HEK293 (cell line): ENCODE measurements around the gene VPS18.
A peak's percentile ranks its signal among the peaks of the same experiment; 100 is the strongest.

Experiments
- CTCF ChIA-PET: fragments of 350-600 bp; formaldehyde crosslinking; extraction: SDS; loops from one replicate; lab custom pipeline; 2021; ENCODE audit warnings: antibody characterized with exemption; lab: Yijun Ruan, JAX
- POLR2A ChIA-PET: fragments of 300-600 bp; formaldehyde crosslinking; extraction: SDS; loops from one replicate; lab custom pipeline; 2020; ENCODE audit warnings: antibody characterized with exemption, inconsistent platforms; lab: Yijun Ruan, JAX
- H3K27ac ChIP-seq: fragments of 200-500 bp; sonication (Bioruptor generic); 2 replicates; pipeline ENCODE4 v1.5.1; 2014; ENCODE audit warnings: low read depth, low read length, control low read depth, inconsistent platforms; ENCODE audit errors: extremely low read depth
- H3K36me3 ChIP-seq, 2 experiments: fragments of 200-500 bp in 1 of 2; sonication (Bioruptor generic) in 1 of 2; 1 replicate in 1 of 2; 2 replicates in 1 of 2; pipeline ENCODE4 v1.5.1; 2014 to 2017; ENCODE audit warnings: inconsistent platforms in 2 of 2, low read length in 2 of 2; ENCODE audit not compliant: control insufficient read depth in 2 of 2, insufficient read depth in 1 of 2
- H3K4me1 ChIP-seq: fragments of 200-500 bp; sonication (Bioruptor generic); 2 replicates; pipeline ENCODE4 v1.5.1; 2014; ENCODE audit warnings: mild to moderate bottlenecking, low read length, inconsistent platforms; ENCODE audit not compliant: control insufficient read depth, insufficient read depth
- H3K4me3 ChIP-seq: 2 replicates; pipeline ENCODE4 v1.5.1; 2011; ENCODE audit warnings: low read depth, mild to moderate bottlenecking, control low read depth, low read length, moderate library complexity
- H3K9me3 ChIP-seq: fragments of 200-500 bp; sonication (Bioruptor generic); 2 replicates; pipeline ENCODE4 v1.5.1; 2014; ENCODE audit warnings: low read depth, low read length, inconsistent platforms; ENCODE audit not compliant: control insufficient read depth, insufficient read depth
- ATF2 ChIP-seq: fragments of 450-650 bp; formaldehyde crosslinking; IDR thresholded peaks from 2 replicates; pipeline ENCODE4 v1.5.1; 2016; ENCODE audit warnings: missing biosample characterization, missing genetic modification characterization, low read depth
- BCL6B ChIP-seq: fragments of 450-650 bp; formaldehyde crosslinking; IDR thresholded peaks from 2 replicates; pipeline ENCODE4 v1.5.1; 2017; ENCODE audit warnings: missing biosample characterization, missing genetic modification characterization
- GLIS2 ChIP-seq: fragments of 450-650 bp; formaldehyde crosslinking; IDR thresholded peaks from 2 replicates; pipeline ENCODE4 v1.5.1; 2016; ENCODE audit warnings: missing biosample characterization, missing genetic modification characterization
- HOXA7 ChIP-seq: sonication (generic); formaldehyde crosslinking; IDR thresholded peaks from 2 replicates; pipeline ENCODE4 v1.8.1; 2022; ENCODE audit warnings: missing genetic modification reagents, borderline replicate concordance
- KLF1 ChIP-seq: fragments of 450-650 bp; formaldehyde crosslinking; IDR thresholded peaks from 2 replicates; pipeline ENCODE4 v1.5.1; 2016; ENCODE audit warnings: missing biosample characterization, missing genetic modification characterization
- KLF10 ChIP-seq: fragments of 450-650 bp; IDR thresholded peaks from 2 replicates; pipeline ENCODE4 v1.5.1; 2018; ENCODE audit warnings: missing biosample characterization, mild to moderate bottlenecking, missing genetic modification characterization
- KLF16 ChIP-seq: fragments of 450-650 bp; formaldehyde crosslinking; IDR thresholded peaks from 2 replicates; pipeline ENCODE4 v1.5.1; 2017; ENCODE audit warnings: missing biosample characterization, missing genetic modification characterization
- KLF8 ChIP-seq: fragments of 450-650 bp; formaldehyde crosslinking; IDR thresholded peaks from 2 replicates; pipeline ENCODE4 v1.5.1; 2016; ENCODE audit warnings: missing biosample characterization, missing genetic modification characterization
- KLF9 ChIP-seq: fragments of 450-650 bp; formaldehyde crosslinking; IDR thresholded peaks from 2 replicates; pipeline ENCODE4 v1.5.1; 2016; ENCODE audit warnings: missing biosample characterization, missing genetic modification characterization, low read depth
- MEIS1 ChIP-seq: sonication (generic); formaldehyde crosslinking; IDR thresholded peaks from 2 replicates; pipeline ENCODE4 v1.8.1; 2022; ENCODE audit warnings: missing genetic modification reagents, mild to moderate bottlenecking, borderline replicate concordance
- ZNF121 ChIP-seq: fragments of 450-650 bp; formaldehyde crosslinking; IDR thresholded peaks from 2 replicates; pipeline ENCODE4 v1.5.1; 2016; ENCODE audit warnings: missing biosample characterization, missing genetic modification characterization
- ZNF132 ChIP-seq: fragments of 450-650 bp; formaldehyde crosslinking; IDR thresholded peaks from 2 replicates; pipeline ENCODE4 v1.5.1; 2017; ENCODE audit warnings: missing biosample characterization, missing genetic modification characterization, borderline replicate concordance
- ZNF140 ChIP-seq: fragments of 450-650 bp; formaldehyde crosslinking; IDR thresholded peaks from 2 replicates; pipeline ENCODE4 v1.5.1; 2016; ENCODE audit warnings: missing biosample characterization, missing genetic modification characterization
- ZNF169 ChIP-seq: fragments of 450-650 bp; formaldehyde crosslinking; IDR thresholded peaks from 2 replicates; pipeline ENCODE4 v1.5.1; 2016; ENCODE audit warnings: missing biosample characterization, missing genetic modification characterization
- ZNF2 ChIP-seq: fragments of 450-650 bp; formaldehyde crosslinking; IDR thresholded peaks from 2 replicates; pipeline ENCODE4 v1.5.1; 2016; ENCODE audit warnings: missing biosample characterization, missing genetic modification characterization
- ZNF211 ChIP-seq: fragments of 450-650 bp; formaldehyde crosslinking; IDR thresholded peaks from 2 replicates; pipeline ENCODE4 v1.5.1; 2016; ENCODE audit warnings: low read depth, missing biosample characterization, missing genetic modification characterization
- ZNF221 ChIP-seq: fragments of 450-650 bp; formaldehyde crosslinking; IDR thresholded peaks from 2 replicates; pipeline ENCODE4 v1.5.1; 2017; ENCODE audit warnings: missing biosample characterization, missing genetic modification characterization, borderline replicate concordance
- ZNF23 ChIP-seq: fragments of 450-650 bp; formaldehyde crosslinking; IDR thresholded peaks from 2 replicates; pipeline ENCODE4 v1.5.1; 2016; ENCODE audit warnings: missing biosample characterization, missing genetic modification characterization, borderline replicate concordance
- ZNF292 ChIP-seq: fragments of 450-650 bp; formaldehyde crosslinking; IDR thresholded peaks from 2 replicates; pipeline ENCODE4 v1.5.1; 2016; ENCODE audit warnings: low read depth, missing biosample characterization, missing genetic modification characterization, borderline replicate concordance
- ZNF394 ChIP-seq: fragments of 450-650 bp; formaldehyde crosslinking; IDR thresholded peaks from 2 replicates; pipeline ENCODE4 v1.5.1; 2016; ENCODE audit warnings: missing biosample characterization, missing genetic modification characterization, mild to moderate bottlenecking, moderate library complexity, borderline replicate concordance
- ZNF433 ChIP-seq: fragments of 450-650 bp; formaldehyde crosslinking; IDR thresholded peaks from 2 replicates; pipeline ENCODE4 v1.5.1; 2016; ENCODE audit warnings: missing biosample characterization, missing genetic modification characterization, low read depth
- ZNF571 ChIP-seq: fragments of 450-650 bp; formaldehyde crosslinking; IDR thresholded peaks from 2 replicates; pipeline ENCODE4 v1.5.0; 2017; ENCODE audit warnings: missing biosample characterization, missing genetic modification characterization
- ZNF596 ChIP-seq: fragments of 450-650 bp; IDR thresholded peaks from 2 replicates; pipeline ENCODE4 v1.5.0; 2018; ENCODE audit warnings: missing biosample characterization, mild to moderate bottlenecking, missing genetic modification characterization, moderate library complexity
- ZNF76 ChIP-seq: fragments of 450-650 bp; formaldehyde crosslinking; IDR thresholded peaks from 2 replicates; pipeline ENCODE4; 2016; ENCODE audit warnings: low read depth, missing biosample characterization, missing genetic modification characterization, borderline replicate concordance
- ZNF776 ChIP-seq: fragments of 450-650 bp; formaldehyde crosslinking; IDR thresholded peaks from 2 replicates; pipeline ENCODE4 v1.5.0; 2017; ENCODE audit warnings: missing biosample characterization, missing genetic modification characterization, borderline replicate concordance
- ZNF785 ChIP-seq: fragments of 450-650 bp; formaldehyde crosslinking; IDR thresholded peaks from 2 replicates; pipeline ENCODE4 v1.5.1; 2016; ENCODE audit warnings: missing biosample characterization, missing genetic modification characterization
- ZSCAN4 ChIP-seq: fragments of 450-650 bp; formaldehyde crosslinking; IDR thresholded peaks from 2 replicates; pipeline ENCODE4 v1.5.1; 2017; ENCODE audit warnings: missing biosample characterization, missing genetic modification characterization

VPS18 gene

GRCh38 chr15:40879609-40880008 lies 14.6 kb upstream of the VPS18 start:
- Histone ChIP-seq H3K4me1 (0 out of 2 replicates have a peak, but pooled peaks cover under 1% of the 10 kb centered on the region), H3K9me3 (no peaks in the 10 kb centered on the region), H3K36me3 (no peaks in the 10 kb centered on the region), H3K27ac (no peak overlapping the region), H3K4me3 (no peak overlapping the region)
- TF ChIP-seq ZNF785 (tag by site-specific recombination) (no peak), KLF9 (tag by site-specific recombination) (peak; percentile 76), ZNF571 (tag by site-specific recombination) (no peak), ZNF211 (no peak), KLF10 (peak; percentile 62), KLF1 (tag by site-specific recombination) (peak; percentile 97), ZNF23 (no peak), KLF8 (no peak), ZNF221 (tag by site-specific recombination) (no peak), KLF16 (tag by site-specific recombination) (0 out of 2 replicates have a peak, but pooled peaks have one; percentile 32)
- ChIA-PET CTCF (interaction anchor here (1.1 to 2.9 kb wide), 2 partner anchors 9 to 13 kb away, joined by 4 to 16 read pairs; no protein-coding TSS in a partner anchor), POLR2A (no interaction called here)

GRCh38 chr15:40881351-40881750 lies 12.9 kb upstream of the VPS18 start:
- Histone ChIP-seq H3K4me3 (no peak overlapping the region), H3K4me1 (no peaks in the 10 kb centered on the region), H3K27ac (no peak overlapping the region), H3K9me3 (no peaks in the 10 kb centered on the region), H3K36me3 (no peaks in the 10 kb centered on the region)
- TF ChIP-seq ZSCAN4 (tag by site-specific recombination) (no peak), GLIS2 (tag by site-specific recombination) (no peak), ZNF2 (tag by site-specific recombination) (no peak), KLF8 (no peak), ATF2 (tag by site-specific recombination) (no peak), ZNF23 (no peak), KLF9 (tag by site-specific recombination) (no peak), BCL6B (tag by site-specific recombination) (no peak), ZNF433 (tag by site-specific recombination) (no peak), ZNF169 (no peak), MEIS1 (no peak), ZNF121 (tag by site-specific recombination) (no peak), ZNF76 (no peak), ZNF776 (tag by site-specific recombination) (no peak), ZNF292 (tag by site-specific recombination) (no peak), ZNF596 (tag by site-specific recombination) (no peak), HOXA7 (CRISPR knock-in tag) (no peak), ZNF394 (tag by site-specific recombination) (no peak), ZNF132 (tag by site-specific recombination) (no peak), ZNF140 (tag by site-specific recombination) (no peak)
- POLR2A ChIA-PET, result no interaction called here
- CTCF ChIA-PET, result interaction anchor here (0.7 to 2.9 kb wide), 4 partner anchors 9 to 526 kb away, joined by 4 to 16 read pairs (median 7); partner anchors contain the start of gene VPS18
